ENCODE data around the gene EIF3D. TPM values are rescaled to one million over a fixed set of nuclear protein-coding genes. Genes with fewer than 3 reads are reported as not detected.

The EIF3D gene
- total and polyA plus RNA-seq, 9 donors: 166 to 351 (median 224) TPM

GRCh38 chr22:36470994-36471331 lies 58.0 kb downstream of the EIF3D start:
- Histone ChIP-seq H3K4me3 (peak overlapping the region; percentile 3), H3K9me3 (no peaks in the 10 kb centered on the region), H3K36me3 (no peaks in the 10 kb centered on the region), H3K27me3 (no peaks in the 10 kb centered on the region), H3K27ac (no peak overlapping the region), H3K4me1 (ENCODE audit: insufficient read depth) (peaks cover 1% of the 10 kb centered on the region)
- intact Hi-C loops (cut with DNase I): loop anchor here in 1 of 4 donors (1.0 kb wide), 1 partner anchor 170 kb away; no protein-coding TSS in a partner anchor
- DNase-seq: no peak
- WGBS, 3 donors: 37 to 61% (median 49%) methylated on average over 10 of the region's 10 CpGs
- TF ChIP-seq EP300 (IDR thresholded peaks at IDR 0.05) (no peak), POLR2A (IDR thresholded peaks at IDR 0.05) (no peak), CTCF (IDR thresholded peaks at IDR 0.05) (no peak)

- no peaks in the 10 kb centered on the region for H3K27me3 ChIP-seq
- no peak overlapping the region for H3K4me3 ChIP-seq
- WGBS, 3 donors: 39 to 42% (median 40%) methylated on average over 14 of the region's 14 CpGs
- peaks cover 7% of the 10 kb centered on the region for H3K4me1 ChIP-seq (ENCODE audit: insufficient read depth)
- intact Hi-C loops (cut with DNase I): loop anchor here in 1 of 4 donors (1.0 kb wide), 1 partner anchor 169 kb away; no protein-coding TSS in a partner anchor
- H3K27ac ChIP-seq: no peak overlapping the region
- H3K36me3 ChIP-seq: no peaks in the 10 kb centered on the region
- DNase-seq: peak; percentile 78 to 86 (median 83)
- TF ChIP-seq EP300 (IDR thresholded peaks at IDR 0.05) (no peak), CTCF (IDR thresholded peaks at IDR 0.05) (peak; percentile 87 to 96 (median 90)), POLR2A (IDR thresholded peaks at IDR 0.05) (no peak)
- no peaks in the 10 kb centered on the region for H3K9me3 ChIP-seq
Observed at GRCh38 chr22:36470162-36470993, 58.6 kb downstream of the EIF3D start.

- DNase-seq: no peak
- TF ChIP-seq EP300 (IDR thresholded peaks at IDR 0.05): no peak
- TF ChIP-seq POLR2A (IDR thresholded peaks at IDR 0.05): no peak
- TF ChIP-seq CTCF (IDR thresholded peaks at IDR 0.05): no peak
- Histone ChIP-seq H3K27me3 (no peaks in the 10 kb centered on the region), H3K36me3 (no peaks in the 10 kb centered on the region), H3K27ac (no peak overlapping the region), H3K9me3 (no peaks in the 10 kb centered on the region), H3K4me3 (no peak overlapping the region), H3K4me1 (ENCODE audit: insufficient read depth) (peaks cover 10% of the 10 kb centered on the region)
- intact Hi-C loops (cut with DNase I): loop anchor here in 3 of 4 donors (5.0 to 10.0 kb wide), 4 partner anchors 94 to 167 kb away; no protein-coding TSS in a partner anchor
- WGBS, 3 donors: 84 to 88% (median 87%) methylated on average over 14 of the region's 14 CpGs
Observed at GRCh38 chr22:36469094-36469710, 59.8 kb downstream of the EIF3D start.

- intact Hi-C loops (cut with DNase I): loop anchor here in 3 of 4 donors (5.0 to 10.0 kb wide), 4 partner anchors 93 to 166 kb away; no protein-coding TSS in a partner anchor
- no peak for DNase-seq
- Histone ChIP-seq H3K4me1 (ENCODE audit: insufficient read depth) (peaks cover 10% of the 10 kb centered on the region), H3K27me3 (no peaks in the 10 kb centered on the region), H3K27ac (no peak overlapping the region), H3K9me3 (no peaks in the 10 kb centered on the region), H3K36me3 (no peaks in the 10 kb centered on the region), H3K4me3 (no peak overlapping the region)
- 25 to 56% (median 37%) methylated on average over 4 to 7 of the region's 7 CpGs for WGBS, 3 donors
- TF ChIP-seq POLR2A (IDR thresholded peaks at IDR 0.05): no peak
- TF ChIP-seq EP300 (IDR thresholded peaks at IDR 0.05): no peak
- no peak for TF ChIP-seq CTCF (IDR thresholded peaks at IDR 0.05)
Observed at GRCh38 chr22:36467946-36468345, 61.0 kb downstream of the EIF3D start.
